Measurements from ENCODE around the gene MBP.
A peak's percentile ranks its signal among the peaks of the same experiment; 100 is the strongest.

MBP gene

DNA sequence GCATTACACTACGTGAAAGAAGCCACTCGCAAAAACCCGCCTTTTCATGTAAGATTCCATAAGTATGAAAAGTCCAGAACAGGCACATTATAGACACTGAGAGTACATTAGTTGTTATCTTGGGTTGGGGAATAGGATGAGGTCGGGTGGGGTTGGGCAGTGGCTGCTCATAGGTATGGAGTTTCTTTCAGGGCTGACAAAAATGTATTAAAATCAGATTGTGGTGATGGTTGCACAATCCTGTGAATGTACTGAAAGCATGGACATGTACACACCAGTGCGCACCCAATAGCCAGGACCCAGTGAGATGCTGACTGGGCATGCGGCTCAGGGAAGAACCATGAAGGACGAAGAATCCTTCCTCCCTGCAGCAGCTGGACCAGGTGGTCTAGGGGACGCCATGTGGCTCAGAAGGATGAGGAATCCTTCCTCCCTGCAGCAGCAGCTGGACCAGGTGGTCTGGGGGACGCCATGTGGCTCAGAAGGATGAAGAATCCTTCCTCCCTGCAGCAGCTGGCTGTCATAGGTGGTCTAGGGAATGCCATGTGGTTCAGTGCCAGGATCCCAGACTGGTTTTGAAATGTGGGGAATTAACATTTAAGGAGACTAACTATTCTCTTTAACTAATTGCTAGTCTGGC is 50.1 kb downstream of the MBP start:
- no peak for DNase-seq

DNA sequence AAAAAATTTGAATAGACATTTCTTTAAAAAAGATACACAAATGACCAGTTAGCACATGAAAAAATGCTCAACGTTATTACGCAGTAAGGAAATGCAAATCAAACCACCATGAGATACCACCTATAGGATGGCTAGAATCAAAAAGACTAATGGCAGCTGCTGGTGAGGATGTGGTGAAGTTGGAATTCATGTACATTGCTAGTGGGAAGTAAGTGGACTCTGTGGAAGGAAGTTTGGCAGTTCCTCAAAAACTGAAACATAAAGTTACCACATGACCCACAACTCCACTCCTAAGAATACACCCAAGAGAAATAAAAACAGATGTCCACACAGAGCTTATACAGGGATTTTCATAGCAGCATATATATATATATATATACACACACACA is 51.2 kb downstream of the MBP start:
- no peak for DNase-seq

DNA sequence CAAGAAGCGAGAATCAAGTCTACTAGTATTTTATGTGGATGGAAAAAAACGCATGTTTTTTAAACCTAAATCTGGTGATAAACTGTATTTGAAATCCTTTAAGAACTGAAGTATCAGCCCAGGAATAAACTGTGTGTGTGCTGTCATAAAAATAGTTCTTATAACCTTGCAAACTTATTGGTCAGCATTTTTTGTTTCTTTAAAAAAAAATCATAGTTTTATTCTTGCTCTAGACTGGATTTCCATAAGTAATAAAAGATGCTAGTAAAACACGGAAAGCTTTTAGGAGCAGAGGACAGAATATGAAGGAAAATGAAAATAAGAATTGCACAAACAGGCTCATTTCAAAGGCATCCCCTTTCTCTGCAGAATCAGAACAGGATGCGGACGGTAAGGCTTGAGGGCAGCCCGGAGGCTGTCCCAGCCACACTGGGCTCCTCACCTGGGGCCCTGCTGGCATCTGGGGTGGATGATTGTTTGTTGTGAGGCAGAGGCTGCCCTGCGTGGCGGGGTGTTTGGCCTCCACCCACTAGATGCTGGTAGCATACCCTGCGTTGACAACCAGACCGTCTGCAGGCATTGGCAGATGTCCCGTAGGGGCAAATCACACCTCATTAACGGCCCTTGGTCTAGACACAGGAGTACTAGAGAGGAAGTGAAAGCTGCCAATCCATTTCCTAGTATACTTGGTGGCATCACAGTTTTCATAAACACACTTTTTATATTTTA is 52.5 kb downstream of the MBP start:
- no peak for DNase-seq

DNA sequence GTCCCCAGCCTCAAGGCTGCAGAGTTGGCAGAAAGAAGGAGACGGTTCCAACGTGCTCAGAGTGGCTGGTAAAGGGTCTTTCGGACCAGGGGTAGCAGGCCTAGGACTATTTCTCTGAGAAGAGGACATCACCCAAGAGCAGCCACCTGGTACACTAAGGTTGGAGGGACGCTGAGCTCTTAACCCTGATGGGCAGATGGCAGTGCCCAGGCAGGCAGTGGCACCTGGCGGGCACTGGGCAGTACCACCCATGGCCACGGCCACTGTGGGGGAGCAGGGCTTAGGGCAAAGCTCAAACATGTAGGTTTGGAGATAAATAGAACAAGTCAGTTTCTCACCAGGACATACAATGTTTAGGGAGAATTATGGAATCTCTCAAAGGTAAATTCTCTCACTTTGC is 53.5 kb downstream of the MBP start:
- no peak for DNase-seq

DNA sequence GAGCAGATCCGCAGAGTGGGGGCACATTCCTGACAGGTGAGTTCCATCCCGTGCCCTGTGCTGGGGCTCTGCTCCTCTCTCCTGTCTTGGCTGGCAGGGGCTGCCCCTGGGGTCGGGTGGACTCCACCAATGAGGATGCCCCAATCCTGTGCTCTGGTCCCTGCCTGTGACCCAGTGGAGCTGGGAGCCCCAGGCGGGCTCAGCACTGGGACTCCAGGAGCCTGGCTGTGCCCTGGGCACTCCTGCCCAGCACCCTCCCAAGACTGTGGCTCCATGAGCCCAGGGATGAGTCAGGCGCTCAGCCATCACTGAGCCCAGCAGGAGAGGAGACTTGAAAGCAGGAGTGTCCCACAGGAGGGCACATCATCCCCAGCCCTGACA is 53.9 kb downstream of the MBP start:
- no peak for DNase-seq

DNA sequence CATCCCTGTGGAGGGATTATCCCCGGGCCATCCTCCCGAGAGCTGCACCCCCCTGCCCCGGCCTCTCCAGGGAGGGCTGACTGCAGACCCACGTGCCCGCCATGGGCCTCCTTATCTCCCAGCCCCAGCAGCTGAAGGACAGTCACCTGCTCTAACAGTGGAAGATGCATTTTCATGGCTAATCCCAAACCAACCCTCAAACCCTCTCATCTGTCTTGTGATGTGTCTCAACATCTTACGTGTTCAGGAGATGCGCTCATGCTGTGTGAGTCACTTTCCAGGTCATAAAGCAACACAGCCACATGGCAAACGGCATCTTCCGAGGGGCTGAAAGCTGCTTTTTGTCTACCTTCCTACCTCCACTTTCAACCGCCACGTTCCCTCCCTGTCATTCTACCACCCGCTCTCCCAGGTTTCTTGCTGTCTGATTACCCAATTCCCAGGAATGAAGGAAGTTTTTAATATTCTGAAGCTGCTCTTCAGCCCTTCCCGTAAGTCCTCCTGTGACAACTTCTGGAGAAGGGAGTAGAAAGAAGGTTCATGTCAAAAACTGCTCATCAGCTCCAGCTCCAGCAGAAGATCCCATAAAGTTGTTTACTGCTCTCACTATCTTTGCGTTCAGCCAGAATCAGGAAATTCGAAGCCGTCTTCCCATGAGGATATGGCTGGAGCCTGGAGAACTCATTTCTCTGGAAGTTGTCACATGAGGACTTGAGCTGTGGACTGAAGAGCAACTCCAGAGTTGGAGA is 54.5 kb downstream of the MBP start:
- no peak for DNase-seq

DNA sequence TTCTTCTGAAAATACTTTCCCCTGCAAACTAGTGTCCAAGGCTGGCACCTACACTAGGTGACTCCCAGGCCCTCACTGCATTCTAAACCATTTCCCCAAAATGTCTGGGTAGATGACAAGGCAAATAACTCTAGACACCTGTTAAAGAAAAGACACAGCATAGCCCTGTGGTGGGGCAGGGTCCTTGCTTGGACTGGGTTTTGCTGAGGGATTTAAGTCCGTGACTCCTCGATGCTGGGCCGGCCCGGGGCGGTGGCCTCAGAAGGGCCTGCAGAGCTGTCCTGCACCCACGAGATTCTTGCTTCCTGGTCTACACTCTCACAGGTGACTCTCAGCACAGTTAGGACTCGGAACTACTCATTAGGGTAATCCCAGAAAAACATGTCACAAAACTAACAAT is 55.2 kb downstream of the MBP start:
- no peak for DNase-seq

DNA sequence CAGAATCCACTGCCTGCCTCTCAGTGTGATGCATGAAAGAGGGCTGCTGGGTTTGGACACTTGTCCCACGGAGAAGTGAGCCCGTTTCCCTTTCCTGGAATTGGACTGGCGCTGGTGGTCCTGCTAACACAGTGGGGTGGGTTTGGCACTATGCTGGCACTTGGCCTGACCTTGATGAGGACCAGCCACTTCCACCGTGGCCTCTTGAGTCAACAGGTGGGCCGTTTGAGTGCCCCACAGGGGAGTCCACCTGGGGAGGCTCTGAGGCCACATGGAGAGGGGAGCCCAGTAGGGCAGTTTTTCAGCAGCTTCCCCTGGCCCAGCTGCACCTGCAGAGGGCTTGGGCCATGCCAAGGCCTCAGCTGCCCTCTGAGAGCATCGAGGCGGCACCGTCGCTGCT is 56.5 kb downstream of the MBP start:
- no peak for DNase-seq

DNA sequence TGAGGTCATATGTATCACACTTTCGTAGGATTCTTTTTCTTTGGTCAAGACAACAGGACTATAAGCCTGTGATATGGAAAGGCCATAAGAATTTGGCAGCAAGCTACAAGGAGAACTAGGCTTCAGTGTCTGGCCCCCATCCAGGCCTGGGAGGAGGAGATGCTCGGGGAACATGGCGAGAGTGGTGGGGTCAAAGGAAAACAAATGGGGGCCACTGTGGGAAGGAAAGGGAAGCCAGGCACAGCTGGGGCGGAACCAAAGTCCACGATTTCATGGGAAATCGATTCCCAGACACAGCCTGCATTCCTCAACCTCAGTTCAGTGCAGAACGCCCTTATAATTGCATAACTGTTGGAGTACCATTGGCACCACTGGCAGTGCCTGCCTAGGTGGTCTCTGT is 58.2 kb downstream of the MBP start:
- DNase-seq, result no peak

DNA sequence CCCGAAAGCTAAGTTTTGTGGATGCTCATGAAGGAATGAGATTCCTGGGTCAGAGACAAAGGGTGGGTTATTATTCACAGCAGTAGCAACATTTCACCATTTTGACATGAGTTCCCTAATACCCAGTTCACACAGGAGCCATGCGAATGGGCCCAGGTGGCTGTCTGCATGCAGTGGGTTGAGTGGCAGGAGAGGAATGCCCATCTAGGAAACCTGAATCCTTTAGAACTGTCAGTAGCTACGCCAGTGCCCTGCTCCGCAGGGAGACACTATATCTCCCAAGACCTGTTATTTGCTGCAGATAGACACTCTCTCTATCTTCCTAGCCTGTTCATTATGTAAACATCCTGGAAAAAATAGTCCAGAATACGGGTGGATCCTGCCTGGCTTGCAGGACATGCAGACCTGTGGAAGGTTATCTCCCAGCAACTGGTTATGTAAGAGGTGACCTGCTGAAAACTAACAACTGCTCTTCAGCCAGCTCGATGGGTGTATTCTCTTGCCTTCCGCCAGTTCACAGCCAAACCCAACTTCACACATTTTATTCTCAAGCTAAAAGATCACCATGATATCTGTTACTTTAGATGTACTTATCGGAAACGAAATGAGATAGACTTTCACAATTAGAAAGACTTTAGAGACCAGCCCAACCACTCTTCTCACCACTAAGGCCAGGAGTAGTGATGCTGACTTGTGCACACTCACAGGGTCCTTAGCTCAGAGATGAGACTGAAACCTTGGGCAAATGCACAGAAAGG is 59.1 kb downstream of the MBP start:
- DNase-seq, result no peak

DNA sequence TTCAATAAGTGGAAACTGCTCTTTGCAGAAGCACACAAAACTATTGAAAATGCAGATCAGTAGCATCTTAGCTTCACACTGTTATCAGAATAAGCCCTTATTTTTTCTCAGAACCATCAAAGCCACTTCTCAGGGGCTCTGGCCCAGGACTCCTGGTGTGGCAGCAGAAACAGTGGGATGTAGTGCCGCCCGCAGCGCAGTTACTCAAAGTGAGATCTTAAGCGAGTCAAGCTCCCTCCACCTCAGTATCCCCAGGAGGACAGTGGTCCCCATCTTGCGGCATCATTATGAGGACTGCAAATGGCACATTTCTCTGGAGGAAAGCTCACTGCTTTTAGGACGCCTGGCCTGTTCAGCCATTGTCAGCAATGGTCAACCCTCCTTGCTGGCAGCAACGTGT is 60.0 kb downstream of the MBP start:
- DNase-seq, result no peak

DNA sequence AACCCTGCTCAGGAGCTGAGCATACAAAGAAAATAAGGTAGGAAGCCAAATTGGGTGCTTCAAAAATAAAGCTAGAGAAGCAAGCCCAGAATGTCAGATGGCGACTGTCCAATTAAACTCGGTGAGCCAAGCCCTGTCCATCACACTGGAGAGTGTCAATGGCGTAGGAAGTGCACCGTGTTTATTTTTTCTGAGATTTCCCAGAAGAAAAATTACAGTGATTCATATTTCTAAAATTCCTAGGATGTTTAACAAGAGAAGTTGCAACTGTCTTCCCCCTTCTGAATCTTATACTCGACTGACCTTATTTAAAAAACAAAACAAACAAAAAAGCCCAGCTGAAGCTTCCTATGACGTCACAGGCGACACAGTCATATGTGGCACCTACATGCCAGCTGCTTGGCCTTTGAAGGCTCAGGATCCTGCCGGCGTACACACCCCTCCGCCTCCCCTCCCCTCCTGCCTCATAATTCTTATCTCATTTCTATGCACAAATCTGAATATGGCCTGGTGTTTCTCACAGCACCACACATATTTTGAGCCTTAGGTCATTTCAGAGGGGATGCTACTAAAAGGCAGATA is 60.8 kb downstream of the MBP start:
- peak; percentile 57 for DNase-seq

DNA sequence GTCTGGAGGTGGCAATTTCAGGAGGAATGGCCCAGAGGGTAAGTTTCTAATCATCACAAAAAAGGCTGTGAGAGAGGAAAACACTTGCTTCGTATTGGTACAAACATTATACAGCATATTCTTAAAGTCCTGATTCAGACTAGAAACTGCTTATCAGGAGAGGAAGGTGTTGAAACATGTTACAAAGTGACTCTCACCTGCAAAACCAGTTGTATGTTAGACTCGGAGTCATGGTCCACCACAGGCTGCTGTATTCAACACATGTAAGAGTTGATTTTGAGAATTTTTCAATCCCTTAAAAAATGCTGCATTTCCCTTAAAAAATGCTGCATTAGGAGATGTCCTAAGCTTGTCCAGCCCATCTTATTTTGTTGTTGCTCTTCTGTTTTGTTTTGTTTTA is 61.5 kb downstream of the MBP start:
- DNase-seq, result no peak

DNA sequence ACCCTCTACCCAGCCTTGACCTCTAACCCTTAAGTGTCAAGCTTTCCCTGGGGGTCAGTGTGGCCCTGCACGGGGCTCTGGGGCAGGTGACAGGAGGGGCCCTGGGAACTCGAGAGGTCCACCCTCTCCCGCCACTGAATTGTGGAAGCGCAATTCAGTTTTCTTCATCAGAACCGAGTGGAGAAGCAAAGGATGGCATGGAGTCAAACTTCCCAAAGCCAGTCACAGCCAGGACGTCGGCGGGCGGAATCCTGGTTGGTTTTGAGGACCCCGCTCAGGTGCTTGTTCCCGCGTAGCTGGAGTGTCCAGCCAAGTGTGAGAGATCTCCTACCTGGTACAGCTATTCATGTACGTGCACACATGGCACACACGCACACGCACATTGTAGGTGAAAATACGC is 62.0 kb downstream of the MBP start:
- no peak for DNase-seq

DNA sequence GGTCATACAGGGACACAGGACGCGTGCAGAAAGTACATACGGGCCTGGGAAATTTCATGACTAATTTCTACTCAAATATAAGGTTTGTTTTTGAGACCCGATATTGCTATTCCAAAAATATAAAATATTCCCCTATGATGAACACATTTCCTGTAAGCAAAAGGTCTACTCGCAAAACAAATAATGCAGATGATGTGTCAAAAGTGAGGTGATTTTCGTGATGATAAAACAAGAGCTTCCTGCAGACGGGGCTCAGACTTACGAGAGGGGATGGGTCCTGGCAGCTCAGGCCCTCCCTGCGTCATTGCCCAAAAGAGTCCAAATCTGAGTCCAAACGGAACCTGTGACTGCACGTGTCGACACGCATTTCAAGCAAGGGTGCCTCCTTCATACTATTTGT is 62.7 kb downstream of the MBP start:
- peak; percentile 41 for DNase-seq

DNA sequence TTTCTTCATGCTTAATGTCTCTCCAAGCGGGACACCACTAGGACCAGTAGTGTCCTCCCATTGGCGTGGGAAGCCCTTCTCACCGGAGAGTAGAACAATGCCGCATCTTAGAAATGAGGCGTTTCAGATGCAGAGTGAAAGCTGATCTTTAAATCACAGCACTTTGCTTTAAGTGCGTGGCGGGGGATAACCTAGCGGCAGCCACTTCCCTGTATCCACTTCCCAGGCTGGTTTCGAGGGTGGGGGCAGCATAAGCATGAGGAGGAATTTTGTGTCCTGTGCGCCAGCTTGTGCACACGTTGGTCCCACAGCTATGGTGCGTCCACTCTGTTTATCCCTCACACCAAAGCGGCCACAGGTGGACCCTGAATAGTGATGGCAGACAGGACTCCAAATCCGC is 63.1 kb downstream of the MBP start:
- DNase-seq, result no peak

DNA sequence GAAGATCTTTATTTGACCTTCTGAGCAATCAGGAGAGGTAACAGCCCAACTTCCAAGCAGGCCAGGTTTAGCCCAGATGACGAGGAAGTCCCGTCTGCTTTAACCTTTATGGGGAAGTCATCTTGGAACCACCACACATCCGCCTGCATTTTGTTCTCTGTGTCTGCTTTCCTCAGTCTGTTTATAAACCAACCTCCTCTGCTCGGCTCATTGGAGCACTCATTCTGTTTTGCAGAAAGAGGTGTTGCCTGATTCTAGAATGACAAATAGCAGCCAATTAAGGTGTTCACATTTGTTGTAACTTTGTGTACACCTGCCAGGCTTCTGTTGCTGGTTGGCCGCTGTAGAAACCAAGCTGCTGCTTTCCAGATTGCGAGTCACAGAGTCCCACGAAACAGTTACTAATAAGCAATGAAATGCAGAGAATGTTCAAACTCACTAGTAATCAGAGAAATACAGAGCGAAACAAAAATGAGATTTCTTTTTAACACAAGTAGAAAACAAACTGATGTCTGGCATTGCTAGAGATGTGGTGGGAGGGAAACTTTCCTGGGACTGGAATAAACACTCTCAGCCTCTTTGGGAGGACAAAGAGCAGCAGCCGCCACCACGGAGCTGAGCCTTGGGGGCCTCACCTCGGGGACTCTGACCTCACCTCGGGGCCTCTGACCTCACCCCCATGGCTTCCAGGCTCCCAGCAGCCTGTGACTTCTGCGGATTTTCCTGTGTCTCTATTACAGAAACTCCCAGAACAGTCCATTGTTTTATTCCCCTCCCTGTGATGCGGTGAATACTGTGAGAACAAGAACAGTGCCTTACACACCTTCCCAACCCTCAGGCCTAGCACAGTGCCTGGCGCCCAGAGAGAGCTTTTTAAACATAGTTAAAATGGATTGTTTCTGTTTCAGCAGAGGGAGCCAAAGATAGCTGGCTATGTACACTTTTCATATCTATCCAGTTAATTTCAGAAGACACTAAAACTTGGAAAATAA is 64.0 kb downstream of the MBP start:
- DNase-seq, result peak; percentile 32

DNA sequence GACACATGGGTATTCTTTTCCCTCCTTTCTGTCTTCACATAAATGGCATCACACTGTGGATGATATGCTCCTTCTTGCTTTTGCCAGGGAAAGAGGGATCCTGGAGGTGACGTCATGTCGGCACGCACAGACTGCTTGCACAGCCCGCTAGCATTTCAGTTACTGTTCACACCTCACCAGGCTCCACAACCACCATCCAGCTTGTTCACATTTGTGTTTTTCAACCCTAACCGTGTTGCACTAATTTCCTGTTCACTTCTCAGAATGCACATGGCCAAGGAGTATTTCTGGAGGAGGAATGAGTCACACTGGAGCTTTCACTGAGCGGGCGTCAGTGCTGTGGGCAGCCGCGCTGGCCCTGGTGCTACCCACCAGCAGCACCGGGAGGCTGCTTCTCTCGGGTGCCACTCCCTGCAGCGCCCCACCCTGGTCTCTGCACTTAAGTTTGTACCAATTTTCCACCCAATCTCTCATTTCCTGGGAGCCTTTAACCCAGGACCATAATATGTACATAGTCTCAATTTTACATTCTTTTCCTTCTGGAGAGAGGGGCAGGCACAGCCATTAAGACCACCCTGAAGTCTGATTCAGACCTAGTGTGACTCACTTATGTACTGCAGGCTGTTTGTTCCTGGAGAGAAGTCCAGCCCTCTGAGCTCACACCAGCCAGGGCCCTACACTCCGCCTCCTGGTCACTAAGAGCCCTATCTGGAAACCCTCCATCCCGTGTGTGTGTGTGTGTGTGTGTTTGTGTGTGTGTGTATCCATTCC is 65.1 kb downstream of the MBP start:
- DNase-seq, result peak; percentile 80

DNA sequence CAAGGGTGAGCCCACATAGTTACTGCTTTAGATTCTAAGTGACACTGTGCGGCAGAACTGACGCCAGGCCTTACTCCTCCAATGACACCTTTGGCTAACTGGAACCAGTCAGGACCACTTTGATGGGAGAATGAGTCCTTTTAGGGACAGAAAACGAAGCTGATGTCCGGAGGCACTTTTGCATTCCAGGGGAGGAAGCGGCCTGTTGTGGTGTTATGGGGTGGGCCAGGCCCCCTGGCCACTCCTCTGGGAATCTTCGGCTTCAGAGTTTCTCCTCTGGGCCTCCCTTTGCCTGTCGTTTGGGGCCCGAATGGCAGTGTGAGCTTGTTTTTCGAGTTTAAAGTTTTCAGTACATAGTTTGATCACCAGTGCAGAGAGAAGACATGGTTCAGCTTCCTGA is 65.9 kb downstream of the MBP start:
- DNase-seq, result no peak

DNA sequence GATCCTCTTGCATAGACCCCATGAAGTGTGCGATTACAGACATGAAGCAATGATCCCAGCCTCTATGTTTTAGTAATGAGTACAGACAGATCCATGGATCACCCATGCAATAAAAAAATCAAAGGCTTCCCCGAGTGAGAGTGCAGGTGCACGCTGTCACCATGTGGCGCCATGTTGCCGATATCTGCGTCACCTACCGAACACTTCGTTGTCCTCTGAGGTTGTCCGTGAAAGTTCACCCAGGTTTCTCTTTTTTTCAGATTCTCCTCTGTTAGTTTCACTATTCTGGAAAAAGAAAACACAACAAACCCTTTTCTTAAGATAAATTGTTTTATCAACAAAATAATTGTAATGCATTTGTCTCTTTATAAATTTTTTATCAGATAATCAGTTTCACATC is 66.5 kb downstream of the MBP start:
- DNase-seq, result no peak
